HG03571 (cell line): ENCODE measurements around the gene SPDYE16.
"Not testable (repeated sequence)": the region's sequence is repeated elsewhere in the genome, so short reads cannot be mapped to it uniquely, and the experiment has no call there.

Experiments
- ATAC-seq: cut with Tn5 transposase; IDR thresholded peaks from one replicate; pipeline ENCODE4 v1.9.1; 2021; ENCODE audit not compliant: unreplicated experiment

Gene SPDYE16

DNA sequence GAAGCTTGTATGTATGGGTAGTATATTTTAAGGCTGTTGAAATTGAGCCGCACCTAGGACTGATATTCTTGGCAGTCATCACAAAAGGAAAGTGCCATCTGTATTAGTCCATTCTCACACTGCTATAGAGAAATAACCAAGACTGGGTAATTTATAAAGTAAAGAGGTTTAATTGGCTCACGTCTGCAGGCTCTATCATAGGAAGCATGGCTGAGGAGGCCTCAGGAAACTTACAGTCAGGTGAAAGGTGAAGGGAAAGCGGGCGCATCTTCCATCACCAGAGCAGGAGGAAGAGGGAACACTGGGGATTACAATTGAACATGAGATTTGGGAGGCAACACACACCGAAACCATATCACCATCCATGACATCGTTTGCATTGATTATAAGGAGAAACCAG, 8.9 kb upstream of the SPDYE16 start:
- ATAC-seq = not testable (repeated sequence)

DNA sequence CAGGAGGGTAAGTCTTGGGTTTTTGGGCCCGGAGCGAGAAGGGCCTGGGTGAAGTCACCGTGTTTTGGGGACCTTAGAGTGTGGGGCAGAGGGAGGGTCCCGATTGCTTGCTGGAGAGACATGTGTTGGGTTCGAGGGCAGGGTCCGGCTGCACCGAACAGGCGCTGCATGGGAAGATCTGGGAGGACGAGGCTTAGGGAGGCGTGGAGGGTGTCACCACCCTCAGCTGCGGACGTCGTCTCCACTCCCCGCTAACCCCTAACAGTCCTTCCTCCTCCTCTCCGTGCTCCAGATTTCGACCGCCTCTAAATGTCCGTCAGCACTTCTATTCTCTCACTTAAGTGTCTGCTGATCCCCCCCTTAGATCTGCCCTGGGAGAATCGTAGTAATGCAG, 6.8 kb upstream of the SPDYE16 start:
- not testable (repeated sequence) for ATAC-seq

DNA sequence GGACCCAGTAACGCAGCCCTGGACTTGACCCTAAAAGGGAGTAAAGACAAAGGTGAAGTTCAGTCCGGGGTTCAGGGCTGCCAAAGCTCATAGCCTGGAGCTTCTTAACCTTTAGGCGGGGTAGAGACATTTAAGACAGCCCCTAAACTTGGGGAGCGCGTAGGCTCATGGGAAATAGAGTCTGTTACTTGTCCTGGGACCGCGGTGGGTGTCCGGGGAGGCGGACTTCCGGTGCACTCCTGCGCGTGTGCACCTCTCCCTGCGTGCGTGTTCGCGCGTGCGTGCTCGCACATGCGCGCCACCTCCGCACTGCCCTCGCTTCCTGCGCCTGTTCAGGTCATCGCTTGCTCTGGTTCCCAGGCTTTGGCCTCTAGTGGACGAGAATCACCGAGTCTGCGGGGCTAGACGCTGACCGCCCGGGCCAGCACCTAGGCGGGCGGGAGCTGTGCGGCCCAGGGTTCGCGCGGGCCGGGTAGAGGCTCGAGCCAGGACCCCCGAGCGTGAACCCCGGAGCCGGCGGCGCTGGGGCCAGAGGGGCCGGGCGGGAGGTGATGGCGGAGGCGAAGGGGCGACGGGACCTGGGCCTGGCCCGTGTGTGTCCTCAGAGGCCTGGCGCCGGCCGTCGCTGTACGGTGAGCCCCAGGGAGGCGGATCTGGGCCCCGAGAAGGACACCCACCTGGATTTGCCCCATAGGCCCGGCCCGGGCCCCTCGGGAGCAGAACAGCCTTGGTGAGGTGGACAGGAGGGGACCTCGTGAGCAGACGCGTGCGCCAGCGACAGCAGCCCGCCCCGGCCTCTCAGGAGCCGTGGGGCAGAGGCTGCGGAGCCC, 6.1 kb upstream of the SPDYE16 start:
- peak; percentile 99 for ATAC-seq

DNA sequence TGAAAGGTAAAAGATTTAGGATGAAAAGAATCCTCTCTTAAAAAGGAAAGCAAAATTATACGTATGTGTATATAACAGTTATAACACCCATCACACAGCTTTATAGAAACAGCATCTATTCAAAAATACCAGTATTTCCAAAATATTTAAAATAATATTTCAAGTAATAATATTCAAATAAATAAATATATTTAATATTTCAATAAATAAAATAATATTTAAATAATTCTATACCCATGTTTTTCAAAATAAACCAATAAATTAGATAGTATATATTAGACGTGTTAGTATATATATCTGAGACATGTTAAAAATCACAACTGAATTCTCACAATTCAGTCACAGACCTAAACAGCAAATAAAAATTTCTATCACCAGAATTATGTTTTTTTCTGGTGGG, 11.5 kb downstream of the SPDYE16 start:
- ATAC-seq = not testable (repeated sequence)

DNA sequence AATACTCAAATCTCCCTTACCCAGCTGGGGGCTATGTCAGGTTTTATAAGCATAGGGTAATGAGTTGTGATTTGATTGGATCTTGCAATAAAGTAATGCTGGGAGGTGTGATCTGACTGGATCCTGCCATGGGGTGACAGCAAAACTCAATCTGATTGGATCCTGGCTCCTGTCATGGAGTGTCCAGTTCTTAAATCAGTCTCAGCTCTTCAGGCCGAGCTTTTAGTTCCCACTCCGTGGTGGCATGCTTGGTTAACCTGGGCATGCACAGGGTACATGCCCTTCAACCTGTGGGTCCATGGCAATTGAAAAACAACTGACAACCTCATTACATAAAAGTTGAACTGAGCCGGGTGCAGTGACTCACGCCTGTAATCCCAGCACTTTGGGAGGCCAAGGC, 16.9 kb downstream of the SPDYE16 start:
- not testable (repeated sequence) for ATAC-seq

DNA sequence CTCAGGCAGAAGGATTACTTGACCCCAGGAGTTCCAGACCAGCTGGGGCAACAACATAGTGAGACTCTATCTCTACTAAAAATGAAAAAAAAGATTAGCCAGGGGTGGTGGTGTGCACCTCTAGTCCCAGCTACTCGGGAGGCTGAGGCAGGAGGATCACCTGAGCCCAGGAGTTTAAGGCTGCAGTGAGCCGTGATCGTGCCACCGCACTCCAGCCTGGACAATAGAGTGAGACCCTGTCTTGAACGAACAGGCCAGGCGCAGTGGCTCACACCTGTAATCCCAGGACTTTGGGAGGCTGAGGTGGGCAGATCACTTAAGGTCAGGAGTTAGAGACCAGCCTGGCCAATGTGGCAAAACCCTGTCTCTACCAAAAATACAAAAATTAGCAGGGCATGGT, 26.2 kb downstream of the SPDYE16 start:
- not testable (repeated sequence) for ATAC-seq

DNA sequence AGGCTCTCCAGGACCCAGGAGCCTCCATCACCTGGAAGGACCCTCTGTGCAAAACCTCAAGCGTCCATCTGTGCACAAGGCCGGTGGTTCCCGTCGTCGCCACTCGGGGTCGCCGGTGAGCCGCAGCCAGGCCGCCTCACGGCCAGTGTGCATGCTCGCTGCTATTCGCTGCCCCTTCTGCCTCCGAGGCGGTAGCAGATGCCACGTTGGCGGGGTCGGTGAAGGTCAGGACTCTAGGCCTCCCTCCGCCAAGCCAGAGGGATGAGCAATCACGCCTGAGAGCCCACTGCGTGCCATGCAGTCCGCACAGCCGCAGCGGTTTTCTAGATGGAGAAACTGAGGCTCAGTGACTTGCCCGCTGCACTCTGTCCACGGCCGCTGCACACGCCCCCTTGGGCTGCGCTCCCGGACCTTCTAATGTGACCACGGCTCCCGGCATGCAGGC, 27.1 kb downstream of the SPDYE16 start:
- no peak for ATAC-seq

DNA sequence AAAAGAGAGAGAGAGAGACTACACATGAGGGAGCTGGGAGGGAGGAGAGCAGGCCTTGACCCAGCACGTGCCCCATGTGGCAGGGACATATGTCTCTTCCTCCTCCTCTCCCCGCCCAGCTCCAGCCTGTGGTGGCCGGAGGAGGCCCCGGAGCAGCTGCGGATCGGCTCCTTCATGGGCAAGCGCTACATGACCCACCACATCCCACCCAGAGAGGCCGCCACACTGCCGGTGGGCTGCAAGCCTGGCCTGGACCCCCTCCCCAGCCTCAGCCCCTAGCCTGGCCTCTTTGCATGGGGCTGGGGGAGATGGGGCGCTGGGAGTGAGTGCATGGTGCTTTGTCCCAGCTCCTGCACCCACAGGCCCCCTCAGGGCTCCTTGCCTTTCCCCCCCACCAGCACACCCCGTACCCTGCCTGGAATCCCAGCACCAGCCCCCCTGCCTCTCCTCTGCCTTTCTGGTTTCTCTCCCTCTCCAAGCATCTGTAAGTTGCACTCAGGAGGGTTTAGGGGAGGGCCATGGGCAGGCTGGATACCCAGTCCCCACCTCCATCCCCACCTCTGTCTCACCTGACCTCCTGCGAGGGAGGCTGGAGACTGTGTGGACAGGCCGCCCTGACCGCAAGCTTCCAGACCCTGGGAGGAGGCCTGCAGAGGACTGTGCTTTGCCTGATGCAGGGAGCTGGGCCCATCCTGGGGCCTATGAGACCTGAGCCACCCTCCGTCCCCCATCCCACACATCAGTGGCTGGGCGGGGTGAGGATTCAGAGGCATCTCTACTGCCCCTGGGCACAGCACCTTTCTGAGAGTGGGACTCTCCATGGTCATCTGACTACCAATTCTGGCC, 27.9 kb downstream of the SPDYE16 start:
- no peak for ATAC-seq

DNA sequence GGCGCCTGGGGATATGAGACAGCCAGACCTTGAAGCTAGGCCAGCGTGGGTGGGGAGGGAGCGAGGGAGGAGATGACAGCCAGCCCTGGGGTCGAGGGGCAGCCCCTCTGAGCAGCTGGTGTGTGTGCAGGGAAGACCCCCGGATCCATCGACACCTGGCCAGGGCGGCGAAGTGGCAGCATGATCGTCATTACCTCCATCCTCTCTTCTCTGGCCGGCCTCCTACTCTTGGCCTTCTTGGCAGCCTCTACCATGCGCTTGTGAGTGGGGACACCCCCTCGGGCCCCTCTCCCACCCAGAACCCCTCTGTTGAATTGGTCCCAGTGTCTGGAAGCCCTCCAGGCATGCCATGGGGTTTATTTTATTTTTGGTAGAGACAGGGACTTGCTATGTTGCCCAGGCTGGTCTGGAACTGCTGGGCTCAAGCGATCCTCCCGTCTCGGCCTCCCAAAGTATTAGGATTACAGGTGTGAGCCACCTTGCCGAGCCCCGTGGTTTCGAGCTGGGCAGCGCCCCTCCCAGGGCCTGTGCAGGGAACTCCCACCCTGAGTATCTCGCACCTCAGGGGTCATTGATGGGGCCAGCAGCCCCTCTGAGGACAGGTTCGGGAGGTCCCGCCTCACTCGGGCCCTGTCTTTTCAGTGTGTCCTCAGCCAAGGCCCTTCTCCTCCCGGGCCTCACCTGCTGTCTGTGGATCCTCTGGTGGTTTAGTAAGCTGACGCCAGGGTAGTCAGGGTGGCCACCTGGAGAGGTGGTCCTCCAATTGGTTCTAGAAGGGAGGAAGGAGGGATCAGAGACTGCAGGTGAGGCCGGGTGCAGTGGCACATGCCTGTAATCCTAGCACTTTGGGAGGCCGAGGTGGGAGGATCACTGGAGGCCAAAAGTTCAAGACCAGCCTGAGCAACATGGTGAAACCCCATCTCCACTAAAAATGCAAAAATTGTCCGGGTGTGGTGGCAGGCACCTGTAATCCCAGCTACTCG, 29.0 kb downstream of the SPDYE16 start:
- ATAC-seq = no peak

DNA sequence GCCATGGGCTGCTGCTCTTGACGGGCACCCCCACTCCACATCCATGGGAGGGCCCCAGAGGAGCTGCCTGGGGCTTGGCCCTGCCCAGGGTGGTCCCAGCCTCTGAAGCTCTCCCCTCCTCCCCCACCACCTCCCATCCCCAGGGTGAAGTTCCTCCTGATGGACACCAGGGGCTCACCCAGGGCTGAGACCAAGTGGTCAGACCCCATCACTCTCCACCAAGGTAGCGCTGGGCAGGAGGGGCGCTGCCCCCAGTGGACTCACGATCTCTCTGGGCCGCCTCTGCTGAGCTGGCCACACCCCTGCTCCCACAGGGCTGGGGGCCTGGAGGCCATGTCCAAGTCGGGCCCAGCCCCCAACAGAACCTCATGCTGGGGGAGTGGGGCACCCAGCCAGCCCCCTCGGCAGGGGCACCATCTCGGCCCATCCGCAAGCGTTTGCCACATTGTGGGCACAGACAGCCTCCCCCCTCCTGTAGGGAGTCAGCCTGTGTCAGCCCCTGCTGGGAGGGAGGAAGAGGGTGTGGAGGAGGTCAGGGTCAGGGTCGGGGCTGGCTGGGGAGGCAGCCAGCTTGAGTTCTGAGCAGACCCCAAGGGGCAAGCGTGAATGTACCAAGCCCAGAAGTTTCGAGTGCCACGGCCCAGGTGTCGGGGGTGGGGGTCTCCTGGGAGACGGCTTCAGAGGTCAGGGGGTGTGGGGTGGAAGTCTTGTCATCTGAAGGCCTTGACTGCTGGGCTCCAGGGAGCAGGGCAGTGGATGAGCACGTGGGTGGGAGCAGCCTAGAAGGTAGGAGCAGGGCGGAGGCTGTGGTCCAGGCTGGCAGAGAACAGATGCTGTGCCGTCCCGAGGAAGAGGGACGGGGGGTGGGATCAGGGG, 29.9 kb downstream of the SPDYE16 start:
- no peak for ATAC-seq

DNA sequence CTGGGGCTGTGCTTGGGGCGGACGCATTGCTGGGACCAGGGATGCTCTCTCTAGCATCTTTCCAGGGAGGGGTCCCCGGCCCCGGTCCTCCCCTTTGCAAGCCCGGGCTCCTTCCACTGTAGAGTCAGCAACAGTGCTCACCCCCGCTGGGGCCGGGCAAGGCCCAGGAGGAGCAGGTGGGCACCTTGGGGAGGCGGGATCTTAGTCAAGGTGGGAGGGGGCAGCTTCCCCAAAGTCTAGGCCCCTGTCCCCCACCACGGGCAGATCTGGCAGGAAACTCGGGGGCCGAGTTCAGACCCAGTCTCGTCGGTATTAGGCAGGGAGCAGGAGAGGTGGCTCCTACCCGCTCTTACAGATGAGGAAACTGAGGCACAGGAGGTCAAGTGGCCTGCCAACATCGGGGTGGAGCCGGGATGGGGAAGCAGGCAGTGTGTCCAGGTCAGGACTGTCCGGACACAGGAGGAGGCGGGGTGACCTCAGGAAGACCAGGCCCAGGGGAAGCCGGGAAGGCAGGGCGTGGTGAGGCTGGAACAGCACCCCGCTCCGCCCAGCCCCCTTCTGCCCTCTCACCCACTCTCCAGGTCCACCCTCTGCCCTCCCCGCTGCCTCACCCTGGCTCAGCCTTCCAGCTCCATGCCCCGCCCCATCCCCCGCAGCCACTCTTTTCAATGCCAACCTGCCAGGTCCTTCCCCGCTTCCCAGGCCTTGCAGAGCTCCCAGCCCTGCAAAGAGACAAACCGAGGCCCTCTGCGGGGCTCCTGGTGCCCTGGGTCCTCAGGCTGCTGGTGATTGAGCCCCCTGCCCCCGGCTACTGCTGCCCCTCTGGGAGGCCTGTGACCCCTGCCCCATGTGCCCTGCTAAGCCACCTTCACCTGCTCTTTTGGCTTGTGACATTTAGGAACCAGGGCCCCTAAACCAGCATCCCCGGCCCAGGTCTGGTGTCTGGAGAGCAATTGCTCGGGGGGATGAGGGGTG, 30.9 kb downstream of the SPDYE16 start:
- ATAC-seq = not testable (repeated sequence)

DNA sequence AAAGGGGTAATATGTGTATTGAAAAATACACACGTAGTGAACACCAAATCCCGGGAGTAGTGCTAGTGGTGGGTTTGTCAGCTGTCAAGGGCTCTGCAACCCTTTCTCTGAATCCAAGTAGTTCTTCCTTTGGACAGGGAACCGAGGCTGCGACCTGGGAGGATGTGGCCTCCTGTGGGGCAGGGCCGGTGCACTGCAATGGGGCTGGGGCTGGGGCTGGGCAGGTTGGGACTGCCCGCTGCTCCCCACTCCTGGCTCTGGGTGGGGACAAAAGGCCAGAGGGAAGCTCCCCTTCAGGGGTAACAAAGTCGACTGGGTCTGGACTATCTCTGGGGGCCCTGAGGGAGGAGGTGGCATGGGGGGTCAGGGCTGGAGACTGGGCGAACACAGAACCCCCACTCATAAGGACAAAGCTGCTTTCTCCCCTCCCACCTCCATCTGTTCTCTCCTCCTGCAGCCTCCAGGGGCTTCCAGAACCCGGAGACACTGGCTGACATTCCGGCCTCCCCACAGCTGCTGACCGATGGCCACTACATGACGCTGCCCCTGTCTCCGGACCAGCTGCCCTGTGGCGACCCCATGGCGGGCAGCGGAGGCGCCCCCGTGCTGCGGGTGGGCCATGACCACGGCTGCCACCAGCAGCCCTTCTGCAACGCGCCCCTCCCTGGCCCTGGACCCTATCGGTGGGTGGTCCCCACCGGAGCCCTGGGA, 31.7 kb downstream of the SPDYE16 start:
- ATAC-seq = not testable (repeated sequence)

DNA sequence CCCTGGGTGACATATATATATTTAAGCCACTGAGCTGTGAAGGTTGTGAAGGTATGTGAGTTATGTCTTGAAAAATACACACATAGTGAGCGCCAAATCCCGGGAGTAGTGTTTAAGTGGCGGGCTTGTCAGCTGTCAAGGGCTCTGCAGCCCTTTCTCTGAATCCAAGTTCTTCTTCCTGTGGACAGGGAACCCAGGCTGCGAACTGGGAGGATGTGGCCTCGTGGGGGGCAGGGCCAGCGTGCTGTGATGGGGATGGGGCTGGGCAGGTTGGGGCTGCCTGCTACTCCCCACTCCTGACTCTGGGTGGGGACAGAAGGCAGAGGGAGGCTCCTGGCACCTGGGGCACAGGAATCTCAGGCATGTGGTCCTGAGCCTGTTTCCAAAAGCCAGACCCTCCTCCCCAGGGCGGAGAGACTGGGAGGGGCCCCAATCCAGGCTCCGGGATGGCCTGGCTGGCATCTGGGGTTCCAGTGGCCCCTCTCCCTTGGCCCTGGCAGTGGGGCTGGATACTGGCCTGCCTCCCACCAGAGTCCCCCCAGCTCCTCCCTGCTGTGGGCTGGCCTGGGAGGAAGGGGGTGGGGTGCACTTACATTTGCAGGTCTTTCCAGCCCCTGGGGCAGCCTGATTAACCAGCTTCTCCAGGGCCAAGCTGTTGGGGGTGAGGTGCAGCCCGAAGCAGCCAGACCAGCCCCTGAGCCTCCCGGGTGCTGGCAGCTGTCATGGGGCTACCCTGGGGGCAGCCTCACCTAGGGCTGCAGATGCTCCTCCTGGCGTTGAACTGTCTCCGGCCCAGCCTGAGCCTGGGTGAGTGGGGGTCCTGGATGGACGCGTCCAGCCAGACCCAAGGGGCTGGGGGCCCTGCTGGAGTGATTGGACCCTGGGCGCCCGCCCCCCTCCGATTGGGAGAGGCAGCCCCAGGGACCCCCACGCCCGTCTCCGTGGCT, 32.9 kb downstream of the SPDYE16 start, which contains the start of gene UPK3B:
TSS of gene UPK3B (plus strand) at position 622 of the 947 bp plus-strand sequence. CDS start at position 723, 101 bp downstream.
- ATAC-seq = no peak

DNA sequence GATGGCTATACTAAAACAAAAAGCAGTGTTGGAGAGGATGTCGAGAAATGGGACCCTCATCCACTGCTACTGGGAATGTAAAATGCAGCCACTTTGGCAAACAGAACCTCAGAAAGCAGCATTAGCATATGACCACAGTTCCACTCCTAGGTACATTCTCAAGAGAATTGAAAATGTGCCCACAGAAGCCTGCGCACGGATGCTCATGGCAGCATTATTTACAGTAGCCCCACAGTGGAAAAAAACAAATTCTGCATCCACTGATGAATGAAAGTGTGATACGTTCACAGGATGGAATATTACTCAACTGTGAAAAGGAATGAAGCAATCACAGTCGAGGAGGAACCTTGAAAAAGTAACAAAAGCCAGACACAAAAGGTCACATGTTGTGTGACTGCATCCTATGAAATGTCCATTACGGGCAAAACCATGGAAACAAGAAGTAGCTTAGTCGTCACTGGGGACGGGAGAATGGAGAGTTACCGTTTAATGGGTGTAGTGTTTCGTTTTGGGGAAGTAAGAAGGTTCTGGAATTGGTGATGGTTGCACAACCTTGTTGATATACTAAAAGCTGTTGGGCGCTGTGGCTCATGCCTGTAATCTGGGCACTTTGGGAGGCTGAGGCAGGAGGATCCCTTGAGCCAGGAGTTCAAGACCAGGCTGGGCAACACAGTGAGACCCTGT, 35.2 kb downstream of the SPDYE16 start:
- ATAC-seq = no peak

DNA sequence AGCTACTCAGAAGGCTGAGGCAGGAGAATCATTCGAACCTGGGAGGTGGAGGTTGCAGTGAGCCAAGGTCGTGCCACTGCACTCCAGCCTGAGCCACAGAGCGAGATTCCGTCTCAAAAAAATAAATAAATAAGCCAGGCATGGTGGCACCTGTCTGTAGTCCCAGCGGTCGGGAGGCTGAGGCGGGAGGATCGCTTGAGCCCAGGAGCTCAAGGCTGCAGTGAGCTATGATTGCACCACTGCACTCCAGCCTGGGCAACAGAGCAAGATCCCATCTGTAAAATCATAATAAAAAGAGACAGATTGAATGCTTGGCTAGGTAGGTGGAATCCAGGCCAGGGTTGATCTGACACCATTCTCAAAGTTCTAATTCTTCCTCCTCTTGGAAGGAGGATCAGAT, 36.5 kb downstream of the SPDYE16 start:
- not testable (repeated sequence) for ATAC-seq

DNA sequence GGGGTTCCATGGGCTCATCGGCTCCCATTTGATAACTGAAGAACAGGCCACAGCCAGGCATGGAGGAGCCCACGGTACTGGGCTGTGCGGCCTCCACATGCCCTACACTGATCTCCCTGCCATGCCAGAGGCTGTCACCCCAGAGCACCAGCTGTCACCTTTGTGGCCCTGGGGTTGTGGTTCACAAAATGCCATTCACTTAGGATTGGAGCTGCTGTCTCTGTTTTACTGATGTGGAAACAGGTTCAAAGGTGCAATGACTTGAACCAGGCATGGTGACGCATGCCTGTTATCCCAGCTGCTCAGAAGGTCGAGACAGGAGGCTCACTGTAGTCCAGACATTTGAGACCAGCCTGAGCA, 37.0 kb downstream of the SPDYE16 start:
- no peak for ATAC-seq
